Lung (tissue), 12 donors: ENCODE results near the gene COL4A4. TPM values are rescaled to one million over a fixed set of nuclear protein-coding genes. Genes with fewer than 3 reads are reported as not detected.

Experiments
- ATAC-seq: fragments of 200-7000 bp; cut with Tn5 transposase; one replicate; pipeline ENCODE4 v1.9.1; 2020; ENCODE audit warnings: moderate number of reproducible peaks; ENCODE audit not compliant: insufficient read depth, low FRiP score
- DNase-seq, 3 donors: peaks; one replicate each; pipeline ENCODE4 v3.0.0-alpha.2; 2013 to 2017
- H3K27ac ChIP-seq, 2 donors: one replicate each; pipeline ENCODE4 v1.5.1; 2013; ENCODE audit warnings: mild to moderate bottlenecking in 2 of 2, moderate library complexity in 2 of 2, control low read depth in 1 of 2, inconsistent platforms in 1 of 2, low read depth in 1 of 2, low read length in 1 of 2
- H3K27me3 ChIP-seq, 3 donors: one replicate each; pipeline ENCODE4 v1.5.1; 2013; ENCODE audit warnings: low read length in 2 of 3; ENCODE audit not compliant: control insufficient read depth in 3 of 3, insufficient read depth in 3 of 3
- H3K36me3 ChIP-seq, 4 donors: one replicate each; pipeline ENCODE4 v1.5.1; 2013; ENCODE audit warnings: low read length in 4 of 4, mild to moderate bottlenecking in 1 of 4, moderate library complexity in 1 of 4; ENCODE audit not compliant: control insufficient read depth in 4 of 4, insufficient read depth in 4 of 4
- H3K4me1 ChIP-seq, 5 donors: one replicate each; pipeline ENCODE4 v1.5.1; 2013; ENCODE audit warnings: low read length in 5 of 5, mild to moderate bottlenecking in 2 of 5, moderate library complexity in 1 of 5; ENCODE audit not compliant: control insufficient read depth in 5 of 5, insufficient read depth in 5 of 5
- H3K4me3 ChIP-seq: one replicate; pipeline ENCODE4 v1.5.1; 2013; ENCODE audit warnings: mild to moderate bottlenecking, control low read depth, moderate library complexity
- H3K9ac ChIP-seq, 2 donors: one replicate each; pipeline ENCODE4 v1.5.1; 2013; ENCODE audit warnings: low read length in 2 of 2, control low read depth in 1 of 2; ENCODE audit not compliant: insufficient read depth in 1 of 2
- H3K9me3 ChIP-seq, 4 donors: one replicate each; pipeline ENCODE4 v1.5.1; 2013; ENCODE audit warnings: low read length in 3 of 4, mild to moderate bottlenecking in 1 of 4, moderate library complexity in 1 of 4; ENCODE audit not compliant: control insufficient read depth in 4 of 4, insufficient read depth in 3 of 4
- whole genome bisulfite sequencing, 2 donors: extraction: QIAGEN DNeasy Blood & Tissue Kit; methylation state at CpG; one replicate each; pipeline ENCODE4 v1.1.7; 2013; 5-methylcytosine and 5-hydroxymethylcytosine counted together
- polyA plus RNA-seq, 2 donors: library from polyadenylated mRNA; stranded (reverse); fragments of 200-250 nt; gene quantifications; one replicate each; pipeline ENCODE4 v1.2.1, GENCODE V29; 2013
- total RNA-seq, 2 donors: library from RNA; depleted of rRNA in 1 of 2; stranded (reverse); fragments of >200 nt in 1 of 2; gene quantifications; one replicate each; pipeline ENCODE4 v1.2.1, GENCODE V29; 2014 to 2021
- TF ChIP-seq, protein P1 (sequence below): IDR thresholded peaks from 2 replicates; pipeline ENCODE4 v1.5.1; 2012; ENCODE audit warnings: mild to moderate bottlenecking; ENCODE audit errors: control extremely low read depth, extremely low read depth
- donor health status: control.
- donor health status: control.
- donor health status: Bipolar disorder and iron deficiency.
- donor health status: healthy.
- donor health status: DM: yes; HTN: yes; CAD: no.

Gene COL4A4
- total and polyA plus RNA-seq, 4 donors: 2.7 to 20.1 (median 9.8) TPM

DNA sequence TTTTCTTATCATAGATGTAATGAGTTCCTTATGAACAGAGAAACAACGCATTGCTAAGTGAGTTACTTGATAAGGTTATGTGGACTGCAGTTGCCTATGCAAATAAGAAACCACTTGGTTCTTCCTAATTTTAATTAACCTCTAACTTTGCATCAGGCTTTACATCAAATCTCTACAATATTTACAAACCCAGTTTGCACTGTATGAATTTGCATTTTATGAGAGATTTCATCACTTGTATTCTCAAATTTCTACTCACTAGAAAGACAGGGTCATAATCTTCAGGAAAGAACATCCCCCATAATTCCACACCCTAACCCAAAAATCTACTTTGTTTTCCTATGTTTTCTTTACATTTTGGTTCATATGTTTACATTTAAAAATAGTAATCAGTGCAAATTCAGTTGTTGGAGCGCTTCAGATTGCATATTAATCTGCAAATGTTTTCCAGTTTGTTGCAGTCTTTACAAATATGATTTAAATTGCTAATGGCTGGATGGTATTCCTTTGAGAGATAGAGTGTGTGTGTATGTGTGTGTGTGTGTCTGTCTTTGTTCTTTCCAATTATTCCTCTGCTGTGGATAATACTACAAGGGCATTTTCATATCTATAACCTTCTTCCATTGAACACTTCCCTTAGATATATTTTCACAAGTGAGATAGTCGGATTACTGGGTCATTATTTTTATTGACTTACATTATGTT, 106.1 kb downstream of the COL4A4 start:
- no peaks in the 10 kb centered on the region for H3K9me3 ChIP-seq
- no peak for DNase-seq
- no peaks in the 10 kb centered on the region for H3K4me1 ChIP-seq
- H3K9ac ChIP-seq: no peak overlapping the region
- no peak overlapping the region for H3K27ac ChIP-seq
- no peaks in the 10 kb centered on the region for H3K27me3 ChIP-seq
- WGBS, 2 donors: 81 to 91% methylated on average over 3 of the region's 3 CpGs
- TF ChIP-seq, protein P1, sequence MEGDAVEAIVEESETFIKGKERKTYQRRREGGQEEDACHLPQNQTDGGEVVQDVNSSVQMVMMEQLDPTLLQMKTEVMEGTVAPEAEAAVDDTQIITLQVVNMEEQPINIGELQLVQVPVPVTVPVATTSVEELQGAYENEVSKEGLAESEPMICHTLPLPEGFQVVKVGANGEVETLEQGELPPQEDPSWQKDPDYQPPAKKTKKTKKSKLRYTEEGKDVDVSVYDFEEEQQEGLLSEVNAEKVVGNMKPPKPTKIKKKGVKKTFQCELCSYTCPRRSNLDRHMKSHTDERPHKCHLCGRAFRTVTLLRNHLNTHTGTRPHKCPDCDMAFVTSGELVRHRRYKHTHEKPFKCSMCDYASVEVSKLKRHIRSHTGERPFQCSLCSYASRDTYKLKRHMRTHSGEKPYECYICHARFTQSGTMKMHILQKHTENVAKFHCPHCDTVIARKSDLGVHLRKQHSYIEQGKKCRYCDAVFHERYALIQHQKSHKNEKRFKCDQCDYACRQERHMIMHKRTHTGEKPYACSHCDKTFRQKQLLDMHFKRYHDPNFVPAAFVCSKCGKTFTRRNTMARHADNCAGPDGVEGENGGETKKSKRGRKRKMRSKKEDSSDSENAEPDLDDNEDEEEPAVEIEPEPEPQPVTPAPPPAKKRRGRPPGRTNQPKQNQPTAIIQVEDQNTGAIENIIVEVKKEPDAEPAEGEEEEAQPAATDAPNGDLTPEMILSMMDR: no peak
- ATAC-seq: no peak
- no peak overlapping the region for H3K4me3 ChIP-seq
- no peaks in the 10 kb centered on the region for H3K36me3 ChIP-seq

DNA sequence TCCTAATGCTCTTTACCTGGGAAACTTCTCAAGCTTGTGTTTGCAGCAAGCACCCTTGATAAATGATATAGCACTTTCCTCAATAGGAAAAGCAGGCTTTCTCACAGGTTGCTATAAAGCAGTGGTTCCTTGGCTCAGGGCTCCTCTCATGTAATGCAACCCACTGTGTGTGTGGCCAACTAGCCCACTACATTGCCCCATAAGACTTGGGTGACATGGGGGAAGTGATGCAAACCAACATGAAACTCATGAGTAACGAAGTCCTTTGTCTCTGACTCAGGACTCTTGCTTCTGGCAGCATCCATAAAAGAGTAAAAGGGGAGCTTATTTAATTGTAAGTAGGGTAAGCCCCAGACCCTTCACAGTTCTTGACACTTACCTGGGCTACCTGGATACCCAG, 106.9 kb downstream of the COL4A4 start:
- Histone ChIP-seq H3K4me1 (no peaks in the 10 kb centered on the region), H3K36me3 (no peaks in the 10 kb centered on the region), H3K9me3 (no peaks in the 10 kb centered on the region), H3K4me3 (no peak overlapping the region), H3K9ac (no peak overlapping the region), H3K27me3 (no peaks in the 10 kb centered on the region), H3K27ac (no peak overlapping the region)
- TF ChIP-seq, protein P1: no peak
- no peak for DNase-seq
- WGBS, 2 donors: 82 to 96% methylated on average over 1 of the region's 1 CpG
- ATAC-seq: peak; percentile 34

DNA sequence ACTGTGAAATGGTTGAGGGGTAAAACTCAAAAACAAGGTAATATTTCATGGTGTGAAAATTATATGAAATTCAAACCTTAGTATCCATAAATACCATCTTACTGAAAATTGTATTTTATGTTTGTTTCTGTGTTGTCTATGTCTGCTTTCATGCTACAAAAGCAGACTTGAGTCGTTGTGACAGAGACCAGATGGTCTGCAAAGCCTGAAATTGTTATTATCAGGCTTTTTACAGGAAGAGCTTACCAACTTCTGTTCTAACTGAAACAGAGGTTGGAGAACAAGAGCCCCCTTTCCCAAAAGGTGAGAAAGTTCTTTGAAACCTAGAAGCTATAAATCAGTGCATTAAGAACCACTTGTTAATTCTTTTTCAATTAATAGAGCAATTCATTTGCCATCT, 110.0 kb downstream of the COL4A4 start:
- Histone ChIP-seq H3K9ac (no peak overlapping the region), H3K4me1 (no peaks in the 10 kb centered on the region), H3K27ac (no peak overlapping the region), H3K27me3 (no peaks in the 10 kb centered on the region), H3K4me3 (no peak overlapping the region), H3K9me3 (peaks cover 0 to 3% (median under 1%) of the 10 kb centered on the region in 4 donors), H3K36me3 (peaks cover 0 to 3% (median under 1%) of the 10 kb centered on the region in 4 donors)
- WGBS, 2 donors: 56% methylated on average over 1 of the region's 1 CpG
- DNase-seq: peak in 2 of 3 donors; percentile 38 to 55
- ATAC-seq: no peak
- TF ChIP-seq, protein P1: no peak
